Measurements from ENCODE around the gene SOCS7.

DNA sequence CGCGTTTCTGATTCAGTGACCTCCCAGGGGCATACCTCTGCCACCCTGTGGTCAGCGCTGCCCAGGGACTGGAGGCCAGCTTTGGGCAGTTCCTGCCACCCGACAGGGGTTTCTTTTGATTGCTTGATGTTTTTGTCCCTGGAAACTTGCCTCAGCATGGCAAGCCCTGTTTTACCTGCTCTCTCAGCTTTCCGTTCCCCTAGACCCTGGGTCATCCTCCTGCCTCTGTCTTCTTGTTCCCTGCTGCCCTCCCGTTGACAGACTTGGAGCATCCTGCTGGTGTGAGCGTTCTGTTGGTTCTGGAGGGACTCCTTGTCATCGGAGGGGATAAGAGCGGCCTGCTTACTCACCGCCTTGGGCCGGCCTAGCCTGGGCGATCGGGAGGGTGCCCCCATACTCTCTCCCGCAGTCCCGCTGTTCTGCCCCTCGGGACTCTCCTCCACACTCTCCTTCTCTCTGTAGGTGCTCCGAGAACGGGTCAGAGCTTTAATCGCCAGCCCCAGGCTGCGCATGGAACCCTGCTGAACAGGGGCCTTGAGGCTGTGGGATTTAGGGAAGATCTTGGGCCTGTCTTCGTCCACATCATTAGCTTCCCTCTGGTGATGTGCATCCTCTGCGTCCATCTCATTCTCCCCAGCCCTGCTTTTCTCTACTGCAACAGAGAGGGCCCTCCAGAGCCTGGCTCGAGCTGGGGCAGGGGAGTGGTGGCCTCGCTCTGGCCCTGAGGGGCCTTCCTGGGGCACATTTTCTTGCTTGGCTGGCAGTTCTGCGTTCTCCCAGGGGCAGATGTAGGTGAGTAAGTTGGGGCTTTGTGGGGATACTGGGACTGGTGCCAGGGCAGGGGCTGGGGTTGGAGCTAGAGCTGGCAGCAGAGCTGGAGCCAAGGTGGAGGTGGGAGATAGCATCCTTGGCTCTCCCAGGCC lies 21.6 kb upstream of the SOCS7 start:
- TF ChIP-seq CTCF (optimal IDR thresholded peaks at IDR 0.05 in 1 of 3, IDR thresholded peaks at IDR 0.05 in 1 of 3, conservative IDR thresholded peaks at IDR 0.05 in 1 of 3; ENCODE audit: extremely low read depth in 1 of 3, insufficient read depth in 2 of 3, low read length in 3 of 3), result no peak
- no peak for TF ChIP-seq EZH2 (IDR thresholded peaks at IDR 0.05; ENCODE audit: low read length)

All from keratinocyte (primary cell).